MM.1S (cell line): ENCODE results near the gene GTF2I.
"Not testable (repeated sequence)": the region's sequence is repeated elsewhere in the genome, so short reads cannot be mapped to it uniquely, and the experiment has no call there.

ENCODE experiments used
- DNase-seq: peaks from one replicate; pipeline ENCODE4 v3.0.0-alpha.2; 2015
- H2AFZ ChIP-seq: fragments of 300-600 bp; sonication (generic); 2 replicates; pipeline ENCODE4 v1.6.0; 2016; ENCODE audit warnings: antibody characterized with exemption, low read length
- H3F3A ChIP-seq: fragments of 300-600 bp; sonication (generic); 2 replicates; pipeline ENCODE4 v1.6.1; 2016; ENCODE audit warnings: mild to moderate bottlenecking, antibody characterized with exemption, low read length, moderate library complexity, mixed read lengths; ENCODE audit not compliant: insufficient read depth
- H3K27ac ChIP-seq: fragments of 300-600 bp; sonication (generic); 2 replicates; pipeline ENCODE4 v1.5.1; 2016; ENCODE audit warnings: mild to moderate bottlenecking, low read length
- H3K27me3 ChIP-seq: fragments of 300-600 bp; sonication (generic); replicated peaks from 2 replicates; pipeline ENCODE4 v1.6.0; 2016; ENCODE audit warnings: low read length; ENCODE audit not compliant: insufficient read depth
- H3K36me3 ChIP-seq: fragments of 300-600 bp; sonication (generic); replicated peaks from 2 replicates; pipeline ENCODE4 v1.6.1; 2016; ENCODE audit warnings: mild to moderate bottlenecking, low read length, mixed read lengths; ENCODE audit not compliant: insufficient read depth
- H3K4me1 ChIP-seq: fragments of 300-600 bp; sonication (generic); 2 replicates; pipeline ENCODE4 v1.6.1; 2016; ENCODE audit warnings: low read length, mixed read lengths
- H3K4me2 ChIP-seq: fragments of 300-600 bp; sonication (generic); 2 replicates; pipeline ENCODE4 v1.6.0; 2016; ENCODE audit warnings: low read depth, low read length
- H3K4me3 ChIP-seq: fragments of 300-600 bp; sonication (generic); 2 replicates; pipeline ENCODE4 v1.5.1; 2016; ENCODE audit warnings: low read length, mixed read lengths
- H3K79me2 ChIP-seq: fragments of 300-600 bp; sonication (generic); 2 replicates; pipeline ENCODE4 v1.6.1; 2016; ENCODE audit warnings: mixed run types, low read length, mixed read lengths
- H3K9ac ChIP-seq: fragments of 300-600 bp; sonication (generic); 2 replicates; pipeline ENCODE4 v1.6.1; 2016; ENCODE audit warnings: low read length, mixed read lengths
- H3K9me2 ChIP-seq: fragments of 300-600 bp; sonication (generic); replicated peaks from 2 replicates; pipeline ENCODE4 v1.6.1; 2016; ENCODE audit warnings: mild to moderate bottlenecking, low read length, mixed read lengths; ENCODE audit not compliant: insufficient read depth
- H3K9me3 ChIP-seq: fragments of 300-600 bp; sonication (generic); replicated peaks from 2 replicates; pipeline ENCODE4 v1.6.1; 2016; ENCODE audit warnings: mild to moderate bottlenecking, low read length, mixed read lengths; ENCODE audit not compliant: insufficient read depth
- H4K20me1 ChIP-seq: fragments of 300-600 bp; sonication (generic); 2 replicates; pipeline ENCODE4 v1.6.1; 2016; ENCODE audit warnings: mild to moderate bottlenecking, low read length, moderate library complexity, mixed read lengths; ENCODE audit not compliant: insufficient read depth
- EZH2 ChIP-seq: fragments of 300-600 bp; sonication (generic); optimal IDR thresholded peaks from 2 replicates; pipeline ENCODE3; 2017; ENCODE audit warnings: low read depth, mild to moderate bottlenecking, antibody characterized with exemption, low read length, mixed read lengths
- EZH2phosphoT487 ChIP-seq: fragments of 300-600 bp; sonication (generic); IDR thresholded peaks from 2 replicates; pipeline ENCODE4 v1.6.1; 2018; ENCODE audit warnings: antibody characterized with exemption, low read length
- TF ChIP-seq, protein P1 (sequence below): fragments of 300-600 bp; sonication (generic); IDR thresholded peaks from 2 replicates; pipeline ENCODE4 v1.5.1; 2016; ENCODE audit warnings: antibody characterized with exemption, low read length, mixed read lengths

GTF2I gene

DNA sequence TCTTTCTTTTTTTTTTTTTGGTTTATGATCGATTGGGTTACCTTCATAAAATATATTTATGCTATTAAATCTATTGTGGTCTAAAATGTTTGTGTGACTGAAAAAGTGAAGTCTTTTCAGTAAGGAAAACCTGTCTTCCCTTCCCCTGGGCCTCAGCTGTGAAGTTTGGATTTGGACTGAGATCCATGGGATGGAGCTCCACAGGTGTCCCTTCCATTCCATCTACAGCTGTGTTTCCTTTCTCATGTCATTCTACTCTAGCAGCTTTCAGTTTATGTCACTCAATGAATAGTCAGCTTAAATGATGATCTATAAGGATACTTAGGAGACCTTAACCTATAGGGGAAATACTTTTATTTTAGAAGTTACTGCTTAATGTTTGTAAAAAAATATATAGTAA lies 68.3 kb downstream of the GTF2I start:
- TF ChIP-seq EZH2 (no peak), EZH2phosphoT487 (no peak)
- TF ChIP-seq, protein P1, sequence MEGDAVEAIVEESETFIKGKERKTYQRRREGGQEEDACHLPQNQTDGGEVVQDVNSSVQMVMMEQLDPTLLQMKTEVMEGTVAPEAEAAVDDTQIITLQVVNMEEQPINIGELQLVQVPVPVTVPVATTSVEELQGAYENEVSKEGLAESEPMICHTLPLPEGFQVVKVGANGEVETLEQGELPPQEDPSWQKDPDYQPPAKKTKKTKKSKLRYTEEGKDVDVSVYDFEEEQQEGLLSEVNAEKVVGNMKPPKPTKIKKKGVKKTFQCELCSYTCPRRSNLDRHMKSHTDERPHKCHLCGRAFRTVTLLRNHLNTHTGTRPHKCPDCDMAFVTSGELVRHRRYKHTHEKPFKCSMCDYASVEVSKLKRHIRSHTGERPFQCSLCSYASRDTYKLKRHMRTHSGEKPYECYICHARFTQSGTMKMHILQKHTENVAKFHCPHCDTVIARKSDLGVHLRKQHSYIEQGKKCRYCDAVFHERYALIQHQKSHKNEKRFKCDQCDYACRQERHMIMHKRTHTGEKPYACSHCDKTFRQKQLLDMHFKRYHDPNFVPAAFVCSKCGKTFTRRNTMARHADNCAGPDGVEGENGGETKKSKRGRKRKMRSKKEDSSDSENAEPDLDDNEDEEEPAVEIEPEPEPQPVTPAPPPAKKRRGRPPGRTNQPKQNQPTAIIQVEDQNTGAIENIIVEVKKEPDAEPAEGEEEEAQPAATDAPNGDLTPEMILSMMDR = no peak

DNA sequence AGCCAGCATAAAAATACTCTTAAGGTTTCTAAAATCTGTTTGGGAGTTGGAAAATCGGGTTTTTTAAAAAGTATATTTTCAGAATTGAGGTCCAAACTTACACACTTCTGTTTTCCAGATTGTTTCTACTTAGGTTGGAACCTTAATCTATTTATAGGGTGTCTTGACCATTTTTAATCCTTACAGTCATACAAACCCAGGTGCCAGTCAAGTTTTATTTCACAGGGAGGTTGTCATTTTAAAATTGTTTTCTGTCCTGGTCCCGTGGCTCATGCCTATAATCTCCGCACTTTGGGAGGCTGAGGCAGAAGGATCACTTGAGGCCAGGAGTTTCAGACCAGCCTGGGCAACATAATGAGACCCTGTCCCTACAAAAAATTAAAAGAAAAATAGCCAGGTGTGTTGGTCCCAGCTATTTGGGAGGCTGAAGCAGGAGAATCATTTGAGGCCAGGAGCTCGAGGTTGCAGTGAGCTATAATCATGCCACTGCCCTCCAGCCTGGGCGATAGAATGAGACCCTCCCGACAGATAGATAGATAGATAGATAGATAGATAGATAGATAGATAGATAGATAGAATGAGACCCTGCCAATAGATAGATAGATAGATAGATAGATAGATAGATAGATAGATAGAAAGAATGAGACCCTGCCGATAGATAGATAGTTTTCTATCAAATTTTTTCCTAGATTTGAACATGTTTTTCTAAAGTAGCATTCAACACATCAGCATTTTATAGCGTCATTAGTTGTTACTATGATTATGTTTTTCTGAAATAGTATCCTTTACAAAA lies 69.0 kb downstream of the GTF2I start:
- TF ChIP-seq EZH2 (no peak), EZH2phosphoT487 (no peak)
- TF ChIP-seq, protein P1 = no peak
- Histone ChIP-seq H3K79me2 (no peaks in the 10 kb centered on the region), H3K4me1 (no peaks in the 10 kb centered on the region), H2AFZ (no peak overlapping the region), H3K4me2 (no peak overlapping the region), H3K9me3 (no peaks in the 10 kb centered on the region), H3K36me3 (no peaks in the 10 kb centered on the region), H3K9me2 (no peaks in the 10 kb centered on the region), H3K27me3 (no peaks in the 10 kb centered on the region), H3F3A (no peaks in the 10 kb centered on the region), H3K27ac (no peak overlapping the region), H4K20me1 (no peaks in the 10 kb centered on the region), H3K4me3 (no peak overlapping the region), H3K9ac (no peak overlapping the region)
- DNase-seq = no peak

More for the DNA sequence above, 68.3 kb downstream of the GTF2I start:
- H3K79me2 ChIP-seq = no peaks in the 10 kb centered on the region
- no peaks in the 10 kb centered on the region for H3K27me3 ChIP-seq
- no peaks in the 10 kb centered on the region for H3K9me3 ChIP-seq
- H3K4me2 ChIP-seq = no peak overlapping the region
- H3K36me3 ChIP-seq = no peaks in the 10 kb centered on the region
- H3K27ac ChIP-seq = no peak overlapping the region
- H4K20me1 ChIP-seq = no peaks in the 10 kb centered on the region
- H3F3A ChIP-seq = no peaks in the 10 kb centered on the region
- DNase-seq = no peak
- H3K4me1 ChIP-seq = no peaks in the 10 kb centered on the region
- H3K9me2 ChIP-seq = no peaks in the 10 kb centered on the region
- no peak overlapping the region for H3K9ac ChIP-seq
- no peak overlapping the region for H2AFZ ChIP-seq
- H3K4me3 ChIP-seq = no peak overlapping the region

DNA sequence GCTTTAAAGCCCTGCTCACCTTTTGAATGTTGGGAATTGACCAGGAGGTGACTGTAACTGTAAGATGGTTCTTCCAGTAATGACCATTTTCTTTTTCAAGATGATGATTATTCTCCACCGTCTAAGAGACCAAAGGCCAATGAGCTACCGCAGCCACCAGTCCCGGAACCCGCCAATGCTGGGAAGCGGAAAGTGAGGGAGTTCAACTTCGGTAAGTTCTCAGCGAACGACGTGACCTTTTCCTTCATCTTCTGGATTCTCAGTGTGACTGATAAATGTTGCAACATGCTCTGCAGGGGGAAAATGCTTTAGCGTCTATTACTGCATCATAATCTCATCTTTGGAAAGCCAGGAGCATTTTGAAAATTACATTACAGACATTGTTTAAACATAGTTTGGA lies 71.2 kb downstream of the GTF2I start:
- H3K4me1 ChIP-seq, H3K27me3 ChIP-seq, H3F3A ChIP-seq, H2AFZ ChIP-seq, H4K20me1 ChIP-seq, H3K27ac ChIP-seq, H3K36me3 ChIP-seq, H3K79me2 ChIP-seq, DNase-seq, H3K4me3 ChIP-seq, H3K4me2 ChIP-seq, H3K9me2 ChIP-seq, H3K9me3 ChIP-seq, H3K9ac ChIP-seq: not testable (repeated sequence)

DNA sequence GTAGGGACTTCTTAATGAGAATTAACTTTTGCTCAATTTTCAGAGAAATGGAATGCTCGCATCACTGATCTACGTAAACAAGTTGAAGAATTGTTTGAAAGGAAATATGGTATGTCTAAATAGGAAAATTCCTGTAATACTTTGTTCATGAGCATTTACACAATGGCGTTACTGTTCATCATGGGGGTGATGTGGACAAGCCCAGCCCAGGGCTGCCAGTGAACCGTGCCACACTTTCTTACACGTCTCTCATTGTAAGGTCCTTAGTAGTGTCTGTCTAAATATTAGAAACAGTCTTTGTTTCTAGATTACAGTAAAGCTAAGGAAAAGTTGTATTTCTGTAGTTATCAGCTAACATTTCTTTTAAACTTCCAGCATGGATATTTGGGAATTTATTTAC lies 72.7 kb downstream of the GTF2I start:
- not testable (repeated sequence) for H3K9ac ChIP-seq, H3F3A ChIP-seq, H3K9me2 ChIP-seq, H3K36me3 ChIP-seq, H3K79me2 ChIP-seq, H3K27ac ChIP-seq, H2AFZ ChIP-seq, H4K20me1 ChIP-seq, H3K27me3 ChIP-seq, H3K4me2 ChIP-seq, H3K9me3 ChIP-seq, H3K4me3 ChIP-seq, H3K4me1 ChIP-seq, DNase-seq

DNA sequence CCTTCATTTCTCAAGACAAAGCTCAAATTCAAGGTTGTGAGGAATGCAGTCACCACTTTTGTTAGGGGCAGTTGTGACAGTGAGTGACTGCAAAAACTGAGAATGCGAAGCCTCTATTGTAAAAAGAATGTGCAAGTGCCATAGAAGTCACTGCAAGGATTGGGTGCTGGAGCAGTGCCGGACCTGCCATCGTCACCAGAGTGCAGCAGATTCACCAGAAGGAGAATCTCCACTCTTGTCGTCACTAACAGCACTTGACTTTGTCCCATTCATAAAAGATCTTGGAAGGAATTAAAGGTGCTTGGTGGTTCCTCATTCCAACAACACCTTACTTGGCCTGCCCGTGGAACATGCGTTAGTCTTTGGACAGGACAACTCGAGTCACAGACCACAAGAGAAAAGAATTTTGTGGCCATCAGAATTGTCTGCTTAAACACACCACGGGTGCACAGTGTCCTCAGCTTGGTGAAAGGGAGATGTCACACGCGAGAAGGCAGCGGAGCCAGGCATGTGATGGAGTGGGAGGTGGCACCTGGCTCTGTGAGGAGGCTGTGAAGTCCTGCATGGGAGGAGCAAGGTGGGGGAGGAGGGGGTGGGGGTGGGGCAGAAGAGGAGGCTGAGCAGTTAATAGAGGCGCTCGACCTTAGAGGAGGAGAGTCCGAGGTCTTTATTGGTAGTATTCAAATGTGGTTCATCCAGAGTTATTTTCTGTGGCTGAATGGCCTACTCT lies 82.6 kb downstream of the GTF2I start:
- H3K9ac ChIP-seq, H3K4me1 ChIP-seq, H2AFZ ChIP-seq, H3K36me3 ChIP-seq, H3K9me2 ChIP-seq, H3K27ac ChIP-seq, H3K9me3 ChIP-seq, H4K20me1 ChIP-seq, DNase-seq, H3K4me3 ChIP-seq, H3F3A ChIP-seq, H3K27me3 ChIP-seq, H3K4me2 ChIP-seq, H3K79me2 ChIP-seq: not testable (repeated sequence)

DNA sequence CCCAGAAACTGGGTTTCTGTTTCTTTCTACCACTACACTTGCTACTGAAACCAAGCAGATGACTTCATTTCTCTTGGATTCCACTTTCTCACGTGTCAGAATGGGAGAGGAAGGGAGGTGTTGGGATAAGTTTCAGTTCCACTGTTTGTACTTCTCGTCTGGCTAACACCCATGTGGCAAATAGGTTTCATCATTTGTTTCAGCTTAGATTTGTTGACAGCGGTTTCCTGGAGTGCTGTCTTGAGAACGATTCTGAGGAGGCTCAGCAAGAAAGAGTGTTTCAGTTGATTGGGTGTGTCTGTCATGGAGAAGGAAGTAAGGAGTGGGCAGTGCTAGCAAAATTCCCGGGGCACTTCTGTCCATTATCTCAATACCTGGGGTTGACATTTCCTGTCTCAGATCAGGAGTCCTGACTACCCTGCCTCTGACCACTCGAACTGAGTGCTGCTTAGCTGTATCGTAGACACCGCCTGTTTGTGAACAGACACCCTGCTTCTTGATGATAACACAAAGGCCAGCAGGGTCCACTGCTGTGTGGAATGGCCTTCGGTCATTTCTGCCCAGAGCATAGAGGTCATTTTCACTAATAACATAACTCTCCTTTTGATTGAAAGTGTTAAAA lies 86.5 kb downstream of the GTF2I start:
- not testable (repeated sequence) for H3K27ac ChIP-seq, H3K9me2 ChIP-seq, H3K4me1 ChIP-seq, H2AFZ ChIP-seq, DNase-seq, H3F3A ChIP-seq, H3K4me2 ChIP-seq, H3K79me2 ChIP-seq, H3K27me3 ChIP-seq, H4K20me1 ChIP-seq, H3K9me3 ChIP-seq, H3K9ac ChIP-seq, H3K4me3 ChIP-seq, H3K36me3 ChIP-seq
